Stimulated activated memory B cell treated with anti-CD40 and anti-IgM and Interleukin-4, amounts not matched to agents 10 μg/mL and 1 μg/mL and 100 μg/mL, for 72 hours (primary cell): ENCODE data around the gene CCDC201.

Experiments used
- ATAC-seq: fragments of 150-1000 bp; cut with Tn5 transposase; 2 replicates; pipeline ENCODE4 v1.10.0; 2021
- H3K27ac Mint-ChIP-seq: one replicate; pipeline ENCODE4 v1.8.0; 2022; ENCODE audit warnings: mild to moderate bottlenecking, mixed read lengths
- H3K27me3 Mint-ChIP-seq: one replicate; pipeline ENCODE4 v1.8.0; 2022; ENCODE audit warnings: mixed read lengths
- H3K36me3 Mint-ChIP-seq: one replicate; pipeline ENCODE4 v1.8.0; 2022; ENCODE audit warnings: mixed read lengths
- H3K4me1 Mint-ChIP-seq: one replicate; pipeline ENCODE4 v1.8.0; 2022; ENCODE audit warnings: mixed read lengths
- H3K4me3 Mint-ChIP-seq: one replicate; pipeline ENCODE4 v1.8.0; 2022; ENCODE audit warnings: mild to moderate bottlenecking, moderate library complexity, mixed read lengths
- H3K9me3 Mint-ChIP-seq: one replicate; pipeline ENCODE4 v1.8.0; 2022; ENCODE audit warnings: mixed read lengths

The CCDC201 gene, protein sequence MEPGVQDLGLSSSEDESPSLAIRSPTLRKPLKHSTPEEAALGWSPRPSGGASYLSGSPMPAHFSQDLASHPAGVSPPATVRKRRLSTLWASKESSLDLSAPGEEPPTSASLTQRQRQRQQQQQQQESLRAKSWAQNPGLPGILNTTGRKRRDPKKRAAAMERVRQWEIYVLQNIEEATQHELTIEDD

DNA sequence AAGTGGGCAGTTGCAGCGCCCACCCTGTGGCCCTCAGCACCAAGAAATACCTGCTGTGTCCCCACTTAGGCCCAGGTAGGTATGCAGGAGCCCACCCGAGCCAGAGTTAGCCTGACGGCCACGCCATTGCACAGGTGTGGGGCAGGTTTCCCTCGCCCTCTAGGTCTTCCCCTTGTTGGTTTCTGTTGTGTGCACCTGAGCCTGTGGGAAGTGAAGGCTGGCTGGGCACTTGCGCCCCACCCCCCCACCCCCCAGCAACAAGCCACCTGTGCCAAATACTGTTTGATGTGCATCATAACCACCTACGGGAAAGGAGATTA is at the start of gene CCDC201:
Gene CCDC201, minus strand, starts transcription at position 48 of the 320 bp plus-strand sequence. CDS start 75 bp downstream, outside the sequence.
- Mint-ChIP-seq H3K27ac (no peak within 1 kb of the TSS), H3K27me3 (no peaks in the 10 kb centered on the region), H3K36me3 (no peaks in the 10 kb centered on the region), H3K9me3 (no peaks in the 10 kb centered on the region), H3K4me1 (no peaks in the 10 kb centered on the region), H3K4me3 (no peak within 1 kb of the TSS)
- no peak for ATAC-seq

DNA sequence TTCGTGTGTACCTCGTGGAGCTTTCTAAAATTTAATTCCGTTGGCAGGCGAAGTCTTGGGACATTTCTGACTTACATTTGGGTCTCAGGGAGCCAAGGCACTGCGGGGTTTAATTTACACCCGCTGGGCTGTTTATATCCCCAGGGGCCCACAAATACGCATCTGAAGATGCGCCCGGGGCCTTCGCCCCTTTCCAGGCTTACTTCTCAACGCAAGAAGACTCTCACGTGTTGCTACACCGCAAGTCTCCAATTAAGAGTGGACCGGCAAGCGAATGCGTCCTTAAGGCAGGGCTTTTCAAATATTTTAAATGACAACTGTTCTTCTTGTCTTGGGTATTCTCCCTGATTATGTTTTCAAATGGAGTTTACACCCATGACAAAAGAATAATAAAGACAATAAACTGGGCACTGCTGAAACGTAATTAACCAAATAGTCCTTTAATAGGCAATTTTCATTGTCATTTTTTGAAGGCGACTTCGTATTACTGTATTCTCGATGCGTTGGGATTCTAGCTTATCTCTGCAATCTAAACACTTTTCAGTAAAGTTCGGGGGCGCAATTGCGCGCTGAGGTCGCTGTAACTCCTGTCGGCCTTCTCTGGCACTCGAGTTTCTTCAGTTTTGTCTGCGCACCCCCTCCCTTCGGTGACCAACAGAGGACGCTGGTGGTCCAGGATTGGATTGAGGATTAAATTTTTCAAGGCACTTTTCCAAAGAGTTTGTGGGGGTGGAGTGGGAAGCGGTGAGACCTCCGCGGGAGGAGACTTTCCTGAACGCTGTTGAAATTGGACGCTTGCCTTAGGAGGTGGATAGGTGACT is 49.0 kb upstream of the CCDC201 start:
- Mint-ChIP-seq H3K36me3 (no peaks in the 10 kb centered on the region), H3K4me1 (peaks cover 28% of the 10 kb centered on the region), H3K27ac (no peak overlapping the region), H3K4me3 (no peak overlapping the region), H3K27me3 (peaks cover 63% of the 10 kb centered on the region), H3K9me3 (no peaks in the 10 kb centered on the region)
- no peak for ATAC-seq

DNA sequence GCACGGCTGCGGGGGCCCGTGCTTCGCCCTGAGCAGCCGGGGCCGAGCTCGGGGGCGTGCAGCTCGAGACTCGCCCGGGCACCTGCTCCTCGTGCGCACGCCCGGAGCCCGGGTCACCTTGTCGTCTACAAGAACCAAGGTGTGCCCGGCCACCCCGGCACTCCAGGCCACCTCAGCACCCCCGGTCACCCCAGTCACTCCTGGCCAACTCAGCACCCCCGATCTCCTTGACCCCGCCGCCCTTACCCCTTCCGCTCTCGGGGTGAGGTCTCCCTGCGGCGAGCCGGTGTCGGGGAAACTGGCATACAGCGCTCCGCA is 48.5 kb upstream of the CCDC201 start:
- Mint-ChIP-seq H3K27ac (no peak overlapping the region), H3K4me3 (no peak overlapping the region)
- ATAC-seq: no peak

DNA sequence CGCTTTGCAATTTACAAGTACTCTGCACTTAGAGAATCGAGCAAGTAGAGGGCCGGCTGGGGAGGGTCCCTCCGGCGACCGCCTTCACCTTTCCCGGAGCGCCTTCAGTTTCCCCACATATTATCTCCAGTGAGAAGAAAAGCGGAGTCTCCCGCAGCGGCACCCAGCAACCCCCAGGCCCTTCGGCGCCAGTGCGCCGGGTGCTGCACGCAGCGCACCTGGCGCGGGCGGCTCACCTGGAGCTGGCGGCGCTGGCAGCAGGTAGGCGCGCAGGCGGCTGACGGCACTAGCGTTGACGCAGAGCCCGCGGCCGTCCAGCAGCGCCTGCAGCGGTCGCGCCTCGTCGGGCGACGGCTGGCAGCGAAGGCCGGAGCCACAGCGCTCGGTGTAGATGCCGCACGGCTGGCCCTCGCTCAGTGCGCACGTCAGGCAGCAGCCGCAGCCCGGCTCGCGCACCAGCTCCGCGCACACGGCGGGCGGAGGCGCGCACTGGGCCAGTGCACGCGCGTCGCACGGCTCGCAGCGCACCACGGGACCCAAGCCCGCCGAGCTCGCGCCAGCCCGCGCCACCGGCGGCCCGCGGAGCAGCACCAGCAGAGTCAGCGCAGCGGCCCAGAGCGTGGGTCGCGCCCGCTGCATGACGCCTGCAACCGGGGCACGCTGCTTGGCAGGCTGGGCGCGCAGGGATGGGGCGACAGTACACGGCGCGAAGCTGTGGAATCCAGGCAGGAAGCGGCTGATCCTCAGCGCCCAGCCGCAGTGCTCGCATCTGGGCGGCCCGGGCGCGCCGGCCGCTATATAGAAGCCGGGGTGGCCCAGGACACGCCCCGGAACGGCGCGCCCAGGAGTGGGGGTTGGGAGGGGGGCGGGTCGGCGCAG is 47.9 kb upstream of the CCDC201 start, which contains the start of gene IGFBP3:
Gene IGFBP3, minus strand, starts transcription at position 771 of the 879 bp plus-strand sequence. Its CDS starts 132 bp downstream, at position 639.
- H3K4me1 Mint-ChIP-seq: peaks cover 28% of the 10 kb centered on the region
- H3K4me3 Mint-ChIP-seq: peak within 1 kb of the TSS; percentile 41
- ATAC-seq: no peak
- H3K27me3 Mint-ChIP-seq: peaks cover 75% of the 10 kb centered on the region
- no peaks in the 10 kb centered on the region for H3K9me3 Mint-ChIP-seq
- no peaks in the 10 kb centered on the region for H3K36me3 Mint-ChIP-seq
- H3K27ac Mint-ChIP-seq: no peak within 1 kb of the TSS

More for the DNA sequence above, 48.5 kb upstream of the CCDC201 start:
- peaks cover 69% of the 10 kb centered on the region for H3K27me3 Mint-ChIP-seq
- H3K36me3 Mint-ChIP-seq: no peaks in the 10 kb centered on the region
- no peaks in the 10 kb centered on the region for H3K9me3 Mint-ChIP-seq
- peaks cover 28% of the 10 kb centered on the region for H3K4me1 Mint-ChIP-seq

DNA sequence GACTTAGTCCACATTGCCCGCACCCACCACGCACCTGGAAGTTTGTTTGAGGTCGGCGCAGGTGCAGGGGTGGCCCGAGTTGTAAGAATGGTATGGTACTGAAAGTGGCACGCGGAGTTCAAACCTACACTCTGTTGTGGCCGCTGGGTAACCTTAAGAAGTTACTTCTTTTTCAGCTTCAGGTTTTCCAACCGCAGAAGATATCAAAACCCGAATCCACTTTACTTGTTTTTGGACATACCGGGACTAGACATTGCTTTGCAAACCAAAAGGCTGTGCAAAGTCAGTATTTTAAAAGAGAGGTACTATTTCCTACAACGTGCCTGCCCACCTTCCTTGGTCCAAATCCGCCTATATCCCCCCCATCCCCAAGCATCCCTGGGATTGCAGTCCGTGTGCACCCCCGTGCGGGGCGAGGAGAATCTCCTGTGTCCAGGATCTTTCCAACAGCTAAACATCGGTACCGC is 47.1 kb upstream of the CCDC201 start:
- no peak overlapping the region for H3K27ac Mint-ChIP-seq
- no peaks in the 10 kb centered on the region for H3K9me3 Mint-ChIP-seq
- no peaks in the 10 kb centered on the region for H3K36me3 Mint-ChIP-seq
- H3K4me1 Mint-ChIP-seq: peaks cover 28% of the 10 kb centered on the region
- peaks cover 82% of the 10 kb centered on the region for H3K27me3 Mint-ChIP-seq
- ATAC-seq: no peak
- H3K4me3 Mint-ChIP-seq: peak overlapping the region; percentile 41

DNA sequence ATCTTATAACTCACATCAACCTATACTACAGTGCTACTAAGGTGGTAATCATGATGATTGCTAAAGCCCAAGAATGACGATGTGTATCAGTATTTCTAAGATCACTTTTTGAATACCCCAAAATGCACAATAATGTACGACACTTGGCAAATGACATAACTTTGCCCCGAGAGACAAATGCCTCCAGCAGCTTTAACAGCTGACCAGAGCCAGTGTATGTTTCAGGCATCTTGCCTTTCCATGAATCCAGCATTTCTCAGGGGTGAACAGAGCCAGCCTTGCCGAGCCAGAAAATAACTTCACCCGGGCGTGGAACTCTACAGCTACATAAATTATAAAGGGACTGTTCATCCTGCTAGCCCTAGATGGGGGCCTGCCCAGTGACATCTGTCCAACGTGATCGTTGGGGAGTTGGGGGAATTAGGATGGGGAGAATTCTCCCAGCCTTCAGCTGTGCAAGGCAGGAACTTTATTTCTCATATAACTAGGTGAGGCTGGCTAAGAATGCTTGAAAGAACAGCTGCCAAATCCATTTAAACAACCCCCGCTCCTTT is 46.4 kb upstream of the CCDC201 start:
- peaks cover 84% of the 10 kb centered on the region for H3K27me3 Mint-ChIP-seq
- no peaks in the 10 kb centered on the region for H3K36me3 Mint-ChIP-seq
- H3K4me1 Mint-ChIP-seq: peaks cover 28% of the 10 kb centered on the region
- H3K9me3 Mint-ChIP-seq: no peaks in the 10 kb centered on the region
- H3K4me3 Mint-ChIP-seq: no peak overlapping the region
- no peak for ATAC-seq
- H3K27ac Mint-ChIP-seq: no peak overlapping the region

DNA sequence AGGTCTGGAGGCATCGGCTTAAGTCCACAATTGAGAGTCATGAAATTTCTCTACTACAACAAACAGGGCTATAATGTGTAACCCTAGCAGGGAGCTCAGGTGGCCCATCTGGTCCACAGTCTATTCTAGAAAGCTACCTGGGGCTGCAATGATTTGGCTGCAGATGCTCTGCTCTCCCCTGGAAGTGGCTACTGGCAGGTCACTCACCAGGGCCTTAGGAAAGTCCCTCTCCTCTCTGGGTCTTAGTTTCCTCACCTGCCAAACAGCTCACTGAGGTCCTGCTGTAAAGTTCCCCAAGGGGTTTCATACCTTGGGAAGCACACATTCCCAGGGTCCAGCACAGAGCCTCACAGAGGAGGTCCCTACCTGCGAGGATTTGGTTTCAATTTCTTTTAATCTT is 45.7 kb upstream of the CCDC201 start:
- Mint-ChIP-seq H3K36me3 (no peaks in the 10 kb centered on the region), H3K4me3 (no peak overlapping the region), H3K9me3 (no peaks in the 10 kb centered on the region), H3K27me3 (peaks cover 80% of the 10 kb centered on the region), H3K4me1 (peaks cover 28% of the 10 kb centered on the region), H3K27ac (no peak overlapping the region)
- ATAC-seq: no peak

DNA sequence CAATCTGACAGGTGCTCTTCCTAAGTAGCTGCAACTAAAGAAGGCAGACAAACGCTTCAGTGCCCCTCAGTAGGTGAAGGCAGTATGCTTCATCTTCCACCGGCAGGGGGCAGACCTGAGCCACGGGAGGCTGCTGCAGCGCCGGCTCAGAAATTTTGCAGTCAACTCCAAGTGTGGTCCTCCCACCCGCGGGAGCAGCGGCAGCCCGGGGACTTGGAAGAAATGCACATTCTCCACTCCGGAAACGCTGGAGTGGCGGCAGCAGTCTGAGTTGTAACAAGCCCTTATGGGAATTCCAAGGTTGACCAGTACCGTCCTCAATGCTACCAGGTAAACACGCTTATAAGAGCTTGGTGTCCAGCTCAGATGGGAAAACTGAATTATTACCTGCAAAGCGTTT is 44.8 kb upstream of the CCDC201 start:
- Mint-ChIP-seq H3K27me3 (peaks cover 80% of the 10 kb centered on the region), H3K9me3 (no peaks in the 10 kb centered on the region), H3K4me3 (no peak overlapping the region), H3K4me1 (peaks cover 19% of the 10 kb centered on the region), H3K27ac (no peak overlapping the region), H3K36me3 (no peaks in the 10 kb centered on the region)
- ATAC-seq: no peak

DNA sequence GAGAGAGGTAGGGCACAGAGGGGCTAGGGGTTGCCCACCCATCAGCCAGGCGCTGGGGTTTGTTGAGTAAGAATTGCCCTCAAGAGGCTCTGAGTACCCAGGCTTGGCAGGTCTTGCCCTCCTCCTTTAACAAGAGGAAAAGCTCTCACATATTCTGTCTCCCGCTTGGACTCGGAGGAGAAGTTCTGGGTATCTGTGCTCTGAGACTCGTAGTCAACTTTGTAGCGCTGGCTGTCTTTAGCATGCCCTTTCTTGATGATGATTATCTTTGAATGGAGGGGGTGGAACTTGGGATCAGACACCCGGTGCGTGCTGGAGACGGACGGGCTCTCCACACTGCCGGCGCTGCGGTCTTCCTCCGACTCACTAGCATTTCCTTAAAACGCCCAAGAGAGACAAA is 44.2 kb upstream of the CCDC201 start:
- no peak for ATAC-seq
- Mint-ChIP-seq H3K9me3 (no peaks in the 10 kb centered on the region), H3K27ac (no peak overlapping the region), H3K36me3 (no peaks in the 10 kb centered on the region), H3K4me1 (peaks cover 13% of the 10 kb centered on the region), H3K4me3 (no peak overlapping the region), H3K27me3 (peaks cover 75% of the 10 kb centered on the region)

DNA sequence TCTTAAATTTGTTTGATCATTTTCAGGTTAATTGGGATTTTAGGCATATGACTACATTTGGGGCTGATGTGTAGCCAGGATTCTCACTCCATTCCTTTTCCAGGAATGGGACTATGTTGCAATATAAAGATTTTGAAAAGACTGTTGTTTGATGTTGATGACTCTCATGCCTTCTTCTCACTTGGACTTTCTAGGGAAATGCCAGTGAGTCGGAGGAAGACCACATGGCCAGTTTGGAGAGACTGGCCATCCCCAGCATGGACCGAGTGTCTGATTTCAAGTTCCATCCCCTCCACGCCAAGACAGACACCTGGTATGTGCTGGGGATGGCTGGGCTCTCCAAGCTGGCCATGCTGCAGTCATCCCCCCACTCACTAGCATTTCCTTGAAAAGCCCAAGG is 42.7 kb upstream of the CCDC201 start:
- no peak overlapping the region for H3K27ac Mint-ChIP-seq
- no peaks in the 10 kb centered on the region for H3K9me3 Mint-ChIP-seq
- H3K4me3 Mint-ChIP-seq: no peak overlapping the region
- no peaks in the 10 kb centered on the region for H3K36me3 Mint-ChIP-seq
- no peak for ATAC-seq
- peaks cover 12% of the 10 kb centered on the region for H3K4me1 Mint-ChIP-seq
- peaks cover 66% of the 10 kb centered on the region for H3K27me3 Mint-ChIP-seq

DNA sequence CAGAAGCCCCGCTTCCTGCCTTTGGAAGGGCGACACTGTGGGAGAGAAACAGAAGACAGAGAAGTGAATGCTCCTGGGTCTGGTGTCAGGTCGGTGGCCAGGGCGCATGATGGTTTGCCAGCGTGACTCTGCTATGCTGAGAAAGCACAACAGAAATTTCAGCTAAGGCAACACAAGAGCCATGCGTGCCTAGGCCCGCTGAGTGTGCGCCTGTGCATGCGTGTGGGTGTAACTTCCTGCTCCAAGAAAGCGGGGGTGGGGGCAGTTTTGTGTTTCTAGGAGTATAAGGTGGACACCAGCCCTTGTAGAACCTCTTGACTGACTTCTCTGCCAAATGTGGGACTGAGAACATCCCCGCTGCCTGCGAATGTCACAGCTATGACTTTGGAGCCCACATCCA is 42.0 kb upstream of the CCDC201 start:
- no peak overlapping the region for H3K4me3 Mint-ChIP-seq
- H3K27ac Mint-ChIP-seq: no peak overlapping the region
- no peaks in the 10 kb centered on the region for H3K36me3 Mint-ChIP-seq
- H3K9me3 Mint-ChIP-seq: no peaks in the 10 kb centered on the region
- H3K27me3 Mint-ChIP-seq: peaks cover 59% of the 10 kb centered on the region
- peaks cover 6% of the 10 kb centered on the region for H3K4me1 Mint-ChIP-seq
- no peak for ATAC-seq

DNA sequence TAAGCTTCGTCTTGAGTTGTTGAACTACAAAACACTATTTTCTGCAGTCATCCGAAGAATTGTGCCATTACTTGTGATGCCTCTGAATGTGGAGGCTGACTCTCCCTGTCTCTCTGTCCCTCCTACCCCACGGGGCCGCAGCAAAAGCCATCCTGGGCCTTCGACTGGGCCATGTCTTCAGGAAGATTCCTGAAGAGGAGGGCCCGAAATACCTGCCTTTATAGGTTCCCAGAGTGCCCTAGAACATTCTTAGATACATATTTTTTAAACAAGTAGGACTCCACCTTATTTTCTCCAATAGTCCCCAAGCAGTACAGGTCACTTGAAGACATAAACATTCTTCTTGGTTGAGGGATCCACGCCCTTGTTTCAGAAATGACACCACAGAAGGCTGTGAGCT is 40.1 kb upstream of the CCDC201 start:
- Mint-ChIP-seq H3K9me3 (peaks cover 7% of the 10 kb centered on the region), H3K27ac (no peak overlapping the region), H3K4me3 (no peak overlapping the region), H3K36me3 (no peaks in the 10 kb centered on the region), H3K27me3 (peaks cover 50% of the 10 kb centered on the region), H3K4me1 (peaks cover 5% of the 10 kb centered on the region)
- no peak for ATAC-seq

DNA sequence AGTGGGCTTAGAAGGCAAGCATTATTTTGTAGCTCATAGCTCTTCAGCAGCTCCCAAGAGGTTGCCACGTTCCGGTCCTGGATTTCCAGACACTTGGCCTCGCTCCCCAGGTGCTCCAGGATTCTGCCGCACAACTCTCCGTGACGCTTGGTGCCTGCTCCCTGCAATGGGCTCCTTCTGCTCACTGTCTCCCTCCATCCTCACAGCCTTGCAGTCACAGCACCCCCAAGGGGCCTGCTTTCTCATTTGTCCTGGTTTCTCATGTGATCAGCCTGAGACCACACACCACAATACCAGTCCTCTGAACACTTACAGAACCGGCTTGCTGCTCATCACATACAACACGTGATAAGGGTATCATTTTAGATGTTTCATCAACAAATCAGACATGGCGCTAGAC is 38.4 kb upstream of the CCDC201 start:
- peaks cover 7% of the 10 kb centered on the region for H3K9me3 Mint-ChIP-seq
- H3K36me3 Mint-ChIP-seq: no peaks in the 10 kb centered on the region
- no peaks in the 10 kb centered on the region for H3K4me1 Mint-ChIP-seq
- no peak overlapping the region for H3K27ac Mint-ChIP-seq
- no peak overlapping the region for H3K4me3 Mint-ChIP-seq
- H3K27me3 Mint-ChIP-seq: peaks cover 34% of the 10 kb centered on the region
- no peak for ATAC-seq

DNA sequence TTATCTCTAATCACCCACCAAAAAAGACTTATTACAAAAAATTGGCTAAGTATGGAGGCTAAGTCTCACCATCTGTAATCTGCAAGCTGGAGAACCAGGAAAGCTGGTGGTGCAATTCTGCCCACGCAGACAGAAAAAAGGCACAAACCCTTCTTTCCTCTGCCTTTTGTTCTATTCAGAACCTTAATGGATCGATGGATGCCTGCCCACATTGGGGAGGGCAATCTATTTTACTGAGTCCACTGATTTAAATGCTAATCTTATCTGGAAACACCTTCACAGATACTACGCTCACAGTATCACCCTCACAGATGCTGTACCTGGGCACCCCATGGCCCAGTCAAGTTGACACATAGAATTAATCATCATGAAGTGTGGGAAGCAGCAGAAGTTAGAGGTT is 38.0 kb upstream of the CCDC201 start:
- H3K4me3 Mint-ChIP-seq: no peak overlapping the region
- H3K27me3 Mint-ChIP-seq: peaks cover 29% of the 10 kb centered on the region
- no peaks in the 10 kb centered on the region for H3K36me3 Mint-ChIP-seq
- ATAC-seq: no peak
- H3K4me1 Mint-ChIP-seq: no peaks in the 10 kb centered on the region
- H3K9me3 Mint-ChIP-seq: peaks cover 7% of the 10 kb centered on the region
- H3K27ac Mint-ChIP-seq: no peak overlapping the region

DNA sequence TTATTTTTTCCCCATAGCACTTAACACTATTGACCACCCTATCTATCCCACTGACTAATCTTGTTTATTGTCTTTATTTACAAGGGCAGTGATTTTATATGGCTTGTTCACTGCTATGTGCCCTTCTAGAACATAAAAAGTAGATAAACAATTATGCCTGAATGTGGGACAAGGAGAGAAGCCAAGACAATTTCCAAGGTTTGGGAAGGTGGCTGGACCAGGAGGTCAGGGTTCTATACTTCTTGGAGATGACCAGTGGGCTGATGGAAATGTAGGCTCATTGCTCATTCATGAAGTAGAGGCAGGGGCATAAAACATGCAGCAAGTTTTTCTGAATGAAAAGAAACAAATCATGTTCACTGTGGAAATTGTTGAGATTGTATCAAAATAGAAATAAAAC is 36.7 kb upstream of the CCDC201 start:
- peaks cover 16% of the 10 kb centered on the region for H3K27me3 Mint-ChIP-seq

More for the DNA sequence above, 36.7 kb upstream of the CCDC201 start:
- peaks cover 7% of the 10 kb centered on the region for H3K9me3 Mint-ChIP-seq
- no peaks in the 10 kb centered on the region for H3K4me1 Mint-ChIP-seq
- no peak overlapping the region for H3K4me3 Mint-ChIP-seq
- no peaks in the 10 kb centered on the region for H3K36me3 Mint-ChIP-seq
- no peak overlapping the region for H3K27ac Mint-ChIP-seq
- ATAC-seq: no peak
